ENCODE data around the gene ITGA7.

Gene ITGA7

DNA sequence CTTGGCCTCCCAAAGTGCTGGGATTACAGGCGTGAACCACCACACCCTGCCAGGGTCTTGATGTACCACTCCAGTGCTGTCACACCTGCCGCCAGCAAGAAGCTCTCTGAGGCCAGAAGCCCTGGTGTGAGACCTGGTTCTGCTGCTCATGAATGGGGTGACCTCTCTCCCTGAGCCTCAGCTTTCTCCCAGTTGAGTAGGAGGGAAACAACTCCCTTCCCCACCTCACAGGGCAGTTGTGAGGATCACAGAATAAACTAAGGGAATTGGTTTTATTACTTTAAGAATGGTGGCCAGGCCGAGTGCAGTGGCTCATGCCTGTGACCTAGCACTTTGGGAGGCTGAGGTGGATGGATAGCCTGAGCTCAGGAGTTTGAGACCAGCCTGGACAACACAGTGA is 26.9 kb upstream of the ITGA7 start:
- DNase-seq = no peak

DNA sequence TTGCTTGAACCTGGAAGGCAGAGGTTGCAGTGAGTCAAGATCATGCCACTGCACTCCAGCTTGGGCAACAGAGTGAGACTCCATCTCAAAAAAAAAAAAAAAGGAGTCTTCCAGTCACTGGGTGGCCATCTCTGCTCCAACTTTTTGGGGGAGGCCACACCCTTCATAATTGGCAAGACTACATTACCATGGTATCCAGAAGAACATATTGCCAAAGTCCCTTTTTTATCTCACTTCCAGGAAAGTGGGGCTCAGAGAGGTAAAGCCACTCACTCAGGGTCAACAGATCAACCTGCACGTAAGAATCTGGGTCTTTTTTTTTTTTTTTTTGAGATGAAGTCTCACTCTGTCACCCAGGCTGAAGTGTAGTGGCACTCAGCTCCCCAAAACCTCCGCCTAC is 26.2 kb upstream of the ITGA7 start:
- DNase-seq = no peak

DNA sequence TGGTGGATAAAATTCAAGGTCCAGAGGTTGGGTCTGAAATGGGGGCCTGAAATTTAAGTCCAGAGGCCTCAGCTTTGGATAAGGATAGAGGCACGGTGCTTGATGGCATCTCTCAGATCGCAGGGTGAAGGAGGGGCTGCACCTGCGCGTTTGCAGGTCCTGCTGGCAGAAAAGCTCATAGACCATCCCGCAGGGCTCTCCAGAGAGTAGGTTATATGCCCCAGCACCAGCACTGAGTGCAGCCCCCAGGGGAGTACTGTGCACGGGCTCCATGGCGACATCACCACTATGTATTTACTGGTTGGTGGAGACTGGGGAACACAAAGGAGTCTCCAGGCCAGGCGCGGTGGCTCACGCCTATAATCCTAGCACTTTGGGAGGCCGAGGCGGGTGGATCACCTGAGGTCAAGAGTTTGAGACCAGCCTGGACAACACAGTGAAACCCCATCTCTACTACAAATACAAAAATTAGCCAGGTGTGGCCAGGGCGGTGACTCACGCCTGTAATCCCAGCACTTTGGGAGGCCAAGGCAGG is 25.4 kb upstream of the ITGA7 start:
- no peak for DNase-seq

DNA sequence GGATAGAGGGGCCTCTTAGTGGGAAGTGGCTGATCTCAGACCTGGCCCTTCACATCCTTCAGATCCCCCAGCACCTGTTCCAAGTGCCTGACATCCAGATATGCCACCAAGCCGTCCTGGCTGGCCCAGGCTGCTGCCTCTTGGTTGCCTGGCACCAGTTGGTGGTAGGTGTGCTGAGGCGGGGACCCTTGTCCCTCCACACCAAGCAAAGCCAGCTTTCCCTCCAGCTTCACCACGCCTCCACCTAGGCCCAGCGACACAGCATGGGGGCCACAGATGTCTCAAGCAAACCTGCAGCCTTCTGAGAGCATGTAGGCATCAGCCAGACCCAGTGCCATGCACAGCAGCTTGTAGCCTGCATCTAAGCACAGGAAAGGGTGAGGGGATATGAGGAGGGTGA is 24.6 kb upstream of the ITGA7 start:
- no peak for DNase-seq

DNA sequence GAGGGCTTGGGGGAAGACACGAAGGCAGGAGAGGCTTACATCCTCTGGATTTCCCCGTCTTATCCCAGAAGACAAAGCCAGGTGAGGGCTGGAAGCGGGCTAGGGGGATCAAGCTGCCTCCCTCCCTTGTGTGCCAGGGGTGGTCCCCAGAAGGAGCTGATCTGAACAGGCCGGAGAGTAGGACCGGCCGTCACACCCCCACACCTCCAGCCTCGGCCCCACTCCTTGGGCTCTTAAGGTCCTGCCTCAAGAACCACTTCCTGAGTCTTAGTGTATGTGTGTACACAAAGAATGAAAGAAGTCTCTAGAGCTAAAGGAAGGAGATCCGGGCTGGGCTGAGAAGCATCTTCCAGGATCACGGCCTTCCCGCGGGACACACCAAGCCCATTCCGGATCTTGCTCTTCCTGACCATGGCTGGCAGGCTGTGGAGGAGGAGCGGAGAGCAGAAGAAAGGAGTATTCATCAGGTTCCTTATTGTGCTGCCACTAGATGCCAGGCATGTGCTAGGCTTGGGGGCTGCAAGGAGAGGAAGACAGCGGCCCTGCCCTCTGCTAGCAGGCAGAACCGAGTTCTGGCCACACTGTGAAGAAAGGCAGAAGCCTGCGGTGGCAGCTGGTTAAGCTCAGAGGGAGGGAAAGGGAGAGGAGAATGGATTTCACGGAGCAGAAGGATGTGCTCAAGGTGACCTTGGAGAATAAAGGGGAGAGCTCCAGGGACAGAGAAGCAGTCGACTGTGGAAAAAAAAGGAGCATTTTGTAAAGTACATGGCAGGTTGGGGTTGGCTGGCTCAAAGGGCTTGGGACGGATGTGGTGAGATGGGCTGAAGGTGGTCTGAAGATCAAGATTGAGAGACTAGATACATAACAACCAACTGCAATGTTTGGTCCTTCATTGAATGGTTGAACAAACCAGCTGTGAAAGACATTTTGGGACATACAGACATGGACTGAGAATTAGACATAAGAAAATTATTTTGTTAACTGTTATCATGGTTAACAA is 22.4 kb upstream of the ITGA7 start:
- DNase-seq = peak; percentile 43

DNA sequence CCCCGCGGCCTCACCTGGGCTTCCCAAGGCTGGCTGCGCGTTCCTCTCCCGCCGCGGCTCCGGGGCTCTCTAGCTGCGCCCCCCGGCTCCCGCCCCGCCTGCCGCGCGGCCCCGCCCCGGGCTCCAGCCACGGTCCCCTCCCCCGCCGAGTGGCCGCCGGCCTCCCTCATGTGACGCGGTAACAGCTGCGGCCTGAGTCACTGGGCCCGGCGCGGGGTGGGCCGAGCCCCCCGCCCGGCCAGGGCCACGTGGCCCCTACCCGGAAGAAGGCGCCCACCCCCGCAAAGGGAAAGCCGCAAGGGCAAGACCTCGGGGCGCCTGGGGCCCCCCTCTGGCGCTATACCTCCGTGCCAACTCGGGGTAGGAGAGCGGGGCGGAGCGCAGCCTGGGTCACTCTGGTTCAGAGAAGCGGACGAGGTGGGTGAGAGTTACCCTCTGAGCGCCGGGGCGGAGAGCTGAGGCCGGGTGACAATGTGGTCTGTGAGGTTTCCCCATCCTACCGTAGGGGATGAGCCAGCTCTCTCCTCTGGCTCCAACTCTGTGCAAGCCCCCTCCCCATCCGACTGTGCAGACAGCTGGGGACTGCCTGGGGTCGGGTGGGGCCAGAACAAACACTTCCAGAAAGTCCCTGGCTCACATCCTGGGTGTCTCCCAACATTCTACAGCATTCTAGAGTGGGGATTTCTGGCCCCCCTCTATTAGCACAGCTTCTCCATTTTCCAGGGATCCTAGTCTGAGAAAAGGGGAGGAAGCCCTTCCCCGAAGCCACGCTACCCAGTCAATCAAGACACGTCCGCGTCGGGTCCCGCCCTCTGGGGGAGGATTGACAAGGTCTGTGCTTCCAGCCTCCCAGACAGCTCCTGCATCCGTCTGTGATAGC is 21.5 kb upstream of the ITGA7 start, which contains the start of gene CD63:
TSS of gene CD63 (minus strand) at position 71 of the 880 bp plus-strand sequence. CDS start 668 bp downstream, outside the sequence.
- peak; percentile 83 for DNase-seq

DNA sequence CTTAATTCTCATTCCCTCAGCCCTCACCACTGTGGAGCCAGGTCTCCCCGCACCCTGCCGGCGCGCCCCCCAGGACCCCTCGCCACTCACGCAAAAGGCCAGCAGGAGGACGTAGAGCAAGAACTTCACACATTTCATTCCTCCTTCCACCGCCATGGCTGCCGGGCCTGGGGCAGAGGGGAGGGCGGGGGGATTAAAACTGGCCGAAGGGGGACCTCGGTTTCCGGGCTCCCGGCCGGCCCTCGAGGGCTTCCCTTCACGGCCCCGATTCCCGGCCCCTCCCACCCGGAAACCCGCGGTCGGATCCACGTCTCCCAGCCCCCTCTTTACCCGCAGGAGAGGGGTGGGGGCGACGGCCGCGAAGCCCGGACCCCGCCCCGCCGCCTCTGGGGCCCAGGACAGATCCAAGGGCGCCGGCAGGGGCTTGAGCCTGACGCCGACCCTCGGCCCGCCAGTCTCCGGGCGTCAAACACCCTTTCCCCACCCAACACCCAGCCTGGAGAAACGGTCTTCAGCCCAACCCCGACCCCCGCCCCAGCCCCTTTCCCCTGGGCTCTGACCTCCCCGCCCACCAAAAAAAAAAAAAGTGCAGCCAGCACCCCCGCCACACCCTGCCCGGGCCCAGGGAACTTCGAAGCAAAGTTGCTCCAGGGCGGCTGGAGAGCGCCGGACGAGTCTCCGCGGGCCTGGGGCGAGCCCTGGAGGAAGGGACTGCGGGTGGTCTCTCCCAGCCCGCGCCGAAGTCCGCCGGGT is 20.7 kb upstream of the ITGA7 start:
- DNase-seq = no peak

DNA sequence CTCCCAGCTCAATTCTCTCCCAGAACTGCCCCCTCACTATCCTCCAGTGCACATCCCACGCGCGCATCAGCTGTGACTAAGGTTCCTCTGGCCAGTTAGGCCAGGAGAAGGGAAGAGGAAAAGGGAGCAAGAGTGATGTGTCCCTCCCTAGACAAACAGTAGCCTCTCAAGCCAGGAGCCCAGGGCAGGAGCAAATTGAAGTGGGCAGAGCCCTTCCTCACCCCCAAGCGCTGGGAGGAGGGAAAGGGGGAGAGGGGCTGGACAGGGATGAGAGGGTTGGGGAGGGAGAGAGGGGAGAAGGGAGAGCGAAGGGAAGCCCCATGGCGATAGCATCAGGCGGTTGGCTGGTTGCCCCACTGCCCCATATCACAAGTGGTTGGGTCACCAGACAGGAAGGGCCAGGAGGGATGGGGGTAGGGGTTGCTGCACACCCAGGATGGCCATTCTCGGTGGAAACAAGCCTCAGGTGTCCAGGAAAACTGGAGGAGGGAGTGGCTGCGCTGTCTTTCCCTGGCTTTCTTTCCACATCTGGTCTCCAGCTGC is 20.0 kb upstream of the ITGA7 start:
- no peak for DNase-seq

DNA sequence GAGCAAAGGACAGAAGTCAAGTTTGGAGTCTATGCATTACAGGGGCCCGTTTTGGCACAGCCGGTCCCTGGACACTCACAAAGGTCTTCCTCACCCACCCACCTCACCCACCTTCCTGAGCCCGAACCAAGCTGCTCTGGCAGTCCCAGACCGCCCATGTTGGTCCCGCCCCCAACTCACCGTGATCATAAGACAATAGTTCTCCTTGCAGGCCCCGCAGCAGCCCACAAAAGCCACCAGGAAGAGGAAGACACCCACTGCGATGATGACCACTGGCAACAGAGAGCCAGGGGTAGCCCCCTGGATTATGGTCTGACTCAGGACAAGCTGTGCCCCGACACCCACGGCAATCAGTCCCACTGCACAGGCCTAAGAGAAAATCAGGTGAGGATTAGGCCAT is 19.3 kb upstream of the ITGA7 start:
- DNase-seq = no peak

DNA sequence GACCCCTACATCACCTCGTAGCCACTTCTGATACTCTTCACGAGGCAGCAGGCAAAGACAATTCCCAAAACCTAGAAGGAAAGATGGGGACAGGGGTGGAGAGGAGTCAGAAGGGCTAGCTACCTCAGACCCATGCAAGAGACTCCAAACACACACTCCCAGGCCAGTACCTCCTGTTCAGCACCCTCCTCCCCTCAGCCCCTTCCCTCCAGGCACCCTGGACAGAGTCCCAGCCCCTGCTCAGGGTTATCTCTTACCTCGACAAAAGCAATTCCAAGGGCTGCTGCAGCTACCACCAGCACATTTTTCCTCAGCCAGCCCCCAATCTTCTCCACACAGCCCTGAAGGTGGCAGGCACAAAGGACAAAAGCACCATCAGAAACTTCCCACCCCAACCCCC is 17.9 kb upstream of the ITGA7 start:
- no peak for DNase-seq

DNA sequence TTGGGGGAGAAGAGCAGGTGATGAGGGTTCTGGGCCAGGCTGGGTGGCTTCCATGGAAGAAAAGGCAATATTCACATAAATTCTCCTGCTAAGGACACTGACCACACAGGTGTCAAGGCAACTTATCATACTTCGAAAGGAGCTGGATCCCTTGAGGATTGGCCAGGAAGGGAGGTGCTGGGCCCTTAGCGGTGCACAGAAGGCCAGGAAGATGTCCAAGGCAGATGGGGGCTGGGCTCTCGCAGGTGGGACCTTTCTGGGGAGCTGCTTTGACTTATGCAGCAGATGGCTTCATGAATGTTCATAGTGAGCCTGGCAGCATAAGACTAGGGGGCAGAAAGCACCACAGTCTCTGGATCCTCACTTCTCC is 17.2 kb upstream of the ITGA7 start:
- no peak for DNase-seq

DNA sequence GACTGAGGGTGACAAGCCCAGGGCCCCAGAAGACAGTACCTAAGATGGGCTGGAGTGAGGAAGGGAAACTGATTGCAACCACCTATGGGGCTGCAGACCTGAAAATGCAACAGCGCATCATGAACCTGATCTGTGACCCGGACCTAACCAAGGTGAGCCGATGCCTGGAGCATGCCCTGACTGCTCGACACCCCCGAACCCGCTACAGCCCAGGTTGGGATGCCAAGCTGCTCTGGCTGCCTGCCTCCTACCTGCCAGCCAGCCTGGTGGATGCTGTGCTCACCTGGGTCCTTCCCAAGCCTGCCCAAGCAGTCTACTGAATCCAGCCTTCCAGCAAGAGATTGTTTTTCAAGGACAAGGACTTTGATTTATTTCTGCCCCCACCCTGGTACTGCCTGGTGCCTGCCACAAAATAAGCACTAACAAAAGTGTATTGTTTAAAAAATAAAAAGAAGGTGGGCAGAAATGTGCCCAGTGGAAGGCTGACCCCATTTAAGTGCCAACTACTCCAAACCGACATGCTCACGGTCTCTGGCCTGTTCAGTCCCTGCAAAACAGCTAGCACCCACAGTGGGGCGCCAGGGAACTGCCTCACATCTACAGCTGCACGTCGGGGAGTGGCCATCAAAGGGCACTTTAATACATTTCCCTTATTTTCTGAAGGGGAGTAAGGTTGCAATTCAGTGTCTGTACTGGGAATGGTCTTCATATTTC is 16.7 kb upstream of the ITGA7 start:
- peak; percentile 82 for DNase-seq

DNA sequence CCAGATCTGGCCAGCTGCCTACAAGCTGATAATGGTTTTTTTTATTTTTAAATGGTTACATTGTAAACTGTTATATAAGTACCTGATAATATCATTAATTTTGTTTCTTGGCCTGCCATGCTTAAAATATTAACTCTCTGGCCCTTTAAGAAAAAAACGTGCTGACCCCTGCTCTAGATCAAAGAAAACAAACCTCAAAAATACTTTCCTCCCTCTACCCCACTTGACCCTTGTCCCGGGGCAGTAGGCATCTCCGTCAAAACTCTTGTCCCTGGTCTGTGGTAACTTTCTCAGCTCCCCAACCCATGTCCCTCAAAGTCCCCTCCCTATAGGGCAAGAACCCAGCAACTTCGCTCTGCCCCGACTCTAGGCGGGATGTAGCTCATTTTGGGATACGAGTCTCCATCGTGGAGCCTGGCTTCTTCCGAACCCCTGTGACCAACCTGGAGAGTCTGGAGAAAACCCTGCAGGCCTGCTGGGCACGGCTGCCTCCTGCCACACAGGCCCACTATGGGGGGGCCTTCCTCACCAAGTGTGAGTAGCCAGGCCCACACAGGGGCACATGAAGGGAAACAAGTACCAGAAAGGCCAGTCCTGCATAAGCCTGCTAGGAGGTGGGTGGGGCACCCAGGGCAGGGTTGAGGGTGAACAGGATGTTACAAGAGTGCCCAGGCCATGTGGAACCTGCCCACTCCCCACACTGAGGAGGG is 16.0 kb upstream of the ITGA7 start:
- DNase-seq = no peak

DNA sequence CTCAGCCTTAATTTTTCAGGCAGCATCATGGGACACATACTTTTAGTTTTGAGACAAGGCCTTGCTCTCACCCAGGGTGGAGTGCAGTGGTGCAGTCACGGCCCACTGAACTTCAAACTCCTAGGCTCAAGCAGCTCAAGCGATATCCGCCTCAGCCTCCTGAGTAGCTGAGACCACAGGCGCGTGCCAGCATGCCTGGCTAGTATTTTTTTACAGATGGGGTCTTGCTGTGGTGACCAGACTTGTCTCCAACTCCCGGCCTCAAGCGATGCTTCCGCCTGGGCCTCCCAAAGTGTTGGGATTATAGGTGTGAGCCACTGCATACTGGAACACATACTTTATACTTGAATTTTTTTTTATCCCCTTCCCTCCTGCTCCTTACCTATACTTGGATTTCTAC is 15.2 kb upstream of the ITGA7 start:
- no peak for DNase-seq

DNA sequence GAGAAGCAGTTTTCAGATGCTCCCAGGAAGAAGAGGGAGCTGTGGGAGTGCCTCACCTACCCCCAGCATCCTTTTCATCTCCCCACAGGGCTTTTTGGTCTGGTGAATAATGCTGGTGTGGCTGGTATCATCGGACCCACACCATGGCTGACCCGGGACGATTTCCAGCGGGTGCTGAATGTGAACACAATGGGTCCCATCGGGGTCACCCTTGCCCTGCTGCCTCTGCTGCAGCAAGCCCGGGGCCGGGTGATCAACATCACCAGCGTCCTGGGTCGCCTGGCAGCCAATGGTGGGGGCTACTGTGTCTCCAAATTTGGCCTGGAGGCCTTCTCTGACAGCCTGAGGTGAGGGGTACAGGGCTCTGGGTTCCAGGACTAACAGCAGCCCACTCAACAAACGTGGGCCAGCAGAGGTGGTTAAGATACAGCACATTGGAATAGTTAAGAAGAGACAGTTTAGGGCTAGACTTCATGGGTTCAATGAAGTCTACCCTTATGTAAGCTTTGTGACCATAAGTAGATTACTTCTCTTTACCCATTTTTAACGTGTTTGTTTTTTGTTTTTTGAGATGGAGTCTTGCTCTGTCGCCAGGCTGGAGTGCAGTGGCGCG is 14.0 kb upstream of the ITGA7 start:
- no peak for DNase-seq

DNA sequence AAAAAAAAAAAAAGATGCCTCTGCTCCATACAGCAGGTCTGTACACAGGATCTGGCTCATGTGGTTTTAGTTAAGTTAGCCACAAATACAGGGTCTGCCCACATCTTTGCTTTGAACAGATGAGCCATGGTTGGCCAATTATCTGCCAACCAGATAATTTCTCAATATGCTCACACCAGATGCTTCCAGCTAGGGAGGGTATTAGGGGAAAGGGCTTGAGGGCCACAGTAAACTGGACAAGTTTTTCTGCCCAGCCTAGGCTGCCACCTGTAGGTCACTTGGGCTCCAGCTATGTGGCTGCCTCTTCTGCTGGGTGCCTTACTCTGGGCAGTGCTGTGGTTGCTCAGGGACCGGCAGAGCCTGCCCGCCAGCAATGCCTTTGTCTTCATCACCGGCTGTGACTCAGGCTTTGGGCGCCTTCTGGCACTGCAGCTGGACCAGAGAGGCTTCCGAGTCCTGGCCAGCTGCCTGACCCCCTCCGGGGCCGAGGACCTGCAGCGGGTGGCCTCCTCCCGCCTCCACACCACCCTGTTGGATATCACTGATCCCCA is 13.3 kb upstream of the ITGA7 start:
- no peak for DNase-seq

DNA sequence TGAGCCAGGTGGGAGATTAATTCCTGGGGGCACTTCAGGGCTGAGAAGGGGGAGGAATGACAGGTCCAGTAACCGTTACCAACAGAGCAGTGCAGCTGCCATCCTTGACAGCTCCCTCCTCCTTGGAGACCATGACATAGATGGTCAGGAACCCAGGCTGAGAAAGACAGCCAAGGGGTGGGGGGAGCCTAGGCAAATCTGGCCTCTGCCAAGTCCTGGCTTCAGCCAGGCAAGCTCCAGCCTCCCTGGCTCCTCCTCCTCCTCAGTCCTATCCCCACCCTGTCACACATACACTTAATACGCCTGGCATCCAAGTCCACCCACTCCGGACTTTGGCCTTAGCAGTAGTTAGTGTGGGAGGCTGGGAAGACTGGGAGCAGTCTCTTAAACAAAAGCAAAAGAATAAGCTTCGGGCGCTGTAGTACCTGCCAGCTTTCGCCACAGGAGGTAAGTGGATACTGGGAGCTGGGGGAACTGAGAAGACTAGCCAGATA is 12.4 kb upstream of the ITGA7 start, which contains the start of gene RDH5:
TSS of gene RDH5 (plus strand) at position 323 of the 494 bp plus-strand sequence. CDS start 792 bp downstream, outside the sequence.
- DNase-seq = no peak

DNA sequence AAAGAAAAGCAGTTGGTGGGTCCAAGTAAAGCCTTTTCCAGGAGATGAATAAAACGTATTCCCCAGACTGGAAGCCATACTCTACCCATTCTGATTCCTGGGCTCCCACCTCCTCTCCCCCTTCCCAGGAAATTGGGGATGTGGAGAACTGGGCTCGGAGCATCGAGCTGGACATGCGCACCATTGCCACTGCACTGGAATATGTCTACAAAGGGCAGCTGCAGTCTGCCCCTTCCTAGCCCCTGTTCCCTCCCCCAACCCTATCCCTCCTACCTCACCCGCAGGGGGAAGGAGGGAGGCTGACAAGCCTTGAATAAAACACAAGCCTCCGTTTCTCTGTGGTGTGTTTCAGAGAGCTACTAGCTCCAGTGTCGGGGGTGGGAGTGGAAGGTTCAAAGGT is 11.7 kb upstream of the ITGA7 start:
- no peak for DNase-seq

DNA sequence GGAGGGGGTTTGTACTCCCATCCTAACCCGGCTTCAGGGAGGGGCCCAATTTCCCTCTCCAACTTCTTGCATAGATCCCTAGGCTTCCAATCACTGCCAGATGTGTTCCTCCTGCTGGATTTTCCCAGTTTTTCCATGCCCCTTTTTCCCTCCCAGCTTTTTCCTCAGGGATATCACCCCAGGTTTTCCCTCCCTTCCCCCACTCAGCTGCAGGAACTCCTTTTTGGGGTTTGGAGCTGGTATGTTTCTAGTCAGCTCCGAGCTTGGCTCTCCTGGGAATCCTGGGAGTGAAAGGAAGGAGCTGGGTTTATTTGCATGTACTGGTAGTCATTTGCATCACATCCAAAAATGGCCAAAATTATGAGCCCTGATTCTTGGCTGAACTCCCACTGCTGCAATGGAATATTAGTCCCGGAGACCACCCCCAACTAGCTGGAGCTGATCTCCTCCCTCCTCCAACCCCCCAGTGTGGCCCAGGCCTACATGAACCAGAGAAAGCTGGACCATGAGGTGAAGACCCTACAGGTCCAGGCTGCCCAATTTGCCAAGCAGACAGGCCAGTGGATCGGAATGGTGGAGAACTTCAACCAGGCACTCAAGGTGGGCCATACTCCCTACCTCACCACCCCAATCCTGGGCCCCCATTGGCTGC is 11.0 kb upstream of the ITGA7 start:
- no peak for DNase-seq

Data from activated CD4-positive, alpha-beta T cell treated with anti-CD3 and anti-CD28 coated beads for 48 hours (primary cell).